ENCODE data around the gene PC. TPM values are rescaled to one million over a fixed set of nuclear protein-coding genes. Genes with fewer than 3 reads are reported as not detected.

Gene PC
- total and polyA plus RNA-seq, 9 of the 15 experiments (the other 6 are each of a cell fraction or from before 2014, with no cell fraction given) = 0.94 to 38.0 (median 8.7) TPM

DNA sequence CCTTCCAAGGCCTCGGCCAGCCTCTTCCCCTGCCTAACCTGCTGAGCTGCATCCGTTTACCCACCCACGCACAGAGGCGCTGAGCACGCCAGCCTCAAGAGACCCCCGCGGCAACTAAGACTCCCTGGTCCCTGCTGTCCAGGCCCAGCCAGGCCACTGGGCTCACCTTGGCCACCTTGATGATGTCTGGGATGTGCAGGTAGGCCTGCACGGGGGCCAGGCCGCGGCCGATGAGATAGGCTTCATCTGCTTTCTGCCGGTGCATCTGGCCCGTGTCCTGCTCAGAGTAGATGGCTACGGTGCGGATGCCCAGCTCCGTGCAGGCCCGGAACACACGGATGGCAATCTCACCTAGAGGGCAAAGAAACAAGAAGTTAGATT, 86.7 kb downstream of the PC start (continued):
- TF ChIP-seq, protein P1, sequence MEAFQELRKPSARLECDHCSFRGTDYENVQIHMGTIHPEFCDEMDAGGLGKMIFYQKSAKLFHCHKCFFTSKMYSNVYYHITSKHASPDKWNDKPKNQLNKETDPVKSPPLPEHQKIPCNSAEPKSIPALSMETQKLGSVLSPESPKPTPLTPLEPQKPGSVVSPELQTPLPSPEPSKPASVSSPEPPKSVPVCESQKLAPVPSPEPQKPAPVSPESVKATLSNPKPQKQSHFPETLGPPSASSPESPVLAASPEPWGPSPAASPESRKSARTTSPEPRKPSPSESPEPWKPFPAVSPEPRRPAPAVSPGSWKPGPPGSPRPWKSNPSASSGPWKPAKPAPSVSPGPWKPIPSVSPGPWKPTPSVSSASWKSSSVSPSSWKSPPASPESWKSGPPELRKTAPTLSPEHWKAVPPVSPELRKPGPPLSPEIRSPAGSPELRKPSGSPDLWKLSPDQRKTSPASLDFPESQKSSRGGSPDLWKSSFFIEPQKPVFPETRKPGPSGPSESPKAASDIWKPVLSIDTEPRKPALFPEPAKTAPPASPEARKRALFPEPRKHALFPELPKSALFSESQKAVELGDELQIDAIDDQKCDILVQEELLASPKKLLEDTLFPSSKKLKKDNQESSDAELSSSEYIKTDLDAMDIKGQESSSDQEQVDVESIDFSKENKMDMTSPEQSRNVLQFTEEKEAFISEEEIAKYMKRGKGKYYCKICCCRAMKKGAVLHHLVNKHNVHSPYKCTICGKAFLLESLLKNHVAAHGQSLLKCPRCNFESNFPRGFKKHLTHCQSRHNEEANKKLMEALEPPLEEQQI (IDR thresholded peaks at IDR 0.05) = no peak
- TF ChIP-seq ZNF707 (CRISPR knock-in tag; conservative IDR thresholded peaks at IDR 0.05) = no peak
- no peak for TF ChIP-seq HNRNPUL1 (IDR thresholded peaks at IDR 0.05; ENCODE audit: low read length)
- no peak for TF ChIP-seq HNRNPH1 (optimal IDR thresholded peaks at IDR 0.05; ENCODE audit: low read depth, low read length)
- TF ChIP-seq SRF (CRISPR knock-in tag; IDR thresholded peaks at IDR 0.05) = no peak
- no peak for TF ChIP-seq ZBTB11 (CRISPR knock-in tag; IDR thresholded peaks at IDR 0.05)
- TF ChIP-seq CTCF (IDR thresholded peaks at IDR 0.05 in 2 of 3, conservative IDR thresholded peaks at IDR 0.05 in 1 of 3; ENCODE audit: insufficient read depth in 2 of 3, low read depth in 1 of 3, low read length in 3 of 3) = no peak
